Keratinocyte (primary cell): ENCODE measurements around the gene NPC2. TPM values are rescaled to one million over a fixed set of nuclear protein-coding genes. Genes with fewer than 3 reads are reported as not detected.

Experiments used
- DNase-seq: peaks from one replicate; pipeline ENCODE4 v3.0.0-alpha.2; 2011; ENCODE audit warnings: low read depth, missing footprints, low spot score
- FAIRE-seq: peaks from 2 replicates; lab custom pipeline; 2011; peaks lifted over from hg19 to GRCh38; lab: Jason Lieb, UNC
- H2AFZ ChIP-seq: 2 replicates; pipeline ENCODE4 v1.6.0; 2012; ENCODE audit warnings: low read length, control low read depth, inconsistent platforms; ENCODE audit not compliant: control insufficient read depth
- H3K27ac ChIP-seq: 2 replicates; pipeline ENCODE4 v1.5.1; 2011; ENCODE audit warnings: low read length; ENCODE audit not compliant: control insufficient read depth, insufficient read depth
- H3K27me3 ChIP-seq: 3 replicates; pipeline ENCODE4 v1.6.0; 2011; ENCODE audit warnings: low read length; ENCODE audit not compliant: control insufficient read depth, insufficient read depth; ENCODE audit errors: extremely low read depth
- H3K36me3 ChIP-seq, 2 experiments: 2 replicates in 1 of 2; 3 replicates in 1 of 2; pipeline ENCODE4 v1.5.1; 2011; ENCODE audit warnings: low read length in 2 of 2, mild to moderate bottlenecking in 1 of 2; ENCODE audit not compliant: control insufficient read depth in 2 of 2, insufficient read depth in 2 of 2; ENCODE audit errors: extremely low read depth in 1 of 2
- H3K4me1 ChIP-seq: 3 replicates; pipeline ENCODE4 v1.5.1; 2011; ENCODE audit warnings: low read length; ENCODE audit not compliant: control insufficient read depth, insufficient read depth; ENCODE audit errors: extremely low read depth
- H3K4me2 ChIP-seq: 3 replicates; pipeline ENCODE4 v1.6.0; 2011; ENCODE audit warnings: low read depth, low read length; ENCODE audit not compliant: control insufficient read depth, insufficient read depth; ENCODE audit errors: extremely low read depth
- H3K4me3 ChIP-seq, 3 experiments: fragments of 200-600 bp in 1 of 3; sonication (generic) in 1 of 3; 2 replicates in 2 of 3; 3 replicates in 1 of 3; pipeline ENCODE4 v1.5.1; 2011 to 2016; ENCODE audit warnings: low read length in 3 of 3, mild to moderate bottlenecking in 3 of 3, control low read depth in 2 of 3, inconsistent platforms in 1 of 3, low read depth in 1 of 3, mixed read lengths in 1 of 3, mixed run types in 1 of 3, moderate library complexity in 1 of 3; ENCODE audit not compliant: control insufficient read depth in 2 of 3, insufficient read depth in 2 of 3; ENCODE audit errors: extremely low read depth in 1 of 3
- H3K79me2 ChIP-seq: 2 replicates; pipeline ENCODE4 v1.6.0; 2012; ENCODE audit warnings: low read length; ENCODE audit not compliant: control insufficient read depth, insufficient read depth
- H3K9ac ChIP-seq: 3 replicates; pipeline ENCODE4 v1.6.0; 2011; ENCODE audit warnings: low read length; ENCODE audit not compliant: control insufficient read depth, insufficient read depth; ENCODE audit errors: extremely low read depth
- H3K9me1 ChIP-seq: 3 replicates; pipeline ENCODE4 v1.6.0; 2011; ENCODE audit warnings: low read length; ENCODE audit not compliant: control insufficient read depth, insufficient read depth; ENCODE audit errors: extremely low read depth
- H3K9me3 ChIP-seq: 2 replicates; pipeline ENCODE4 v1.5.1; 2012; ENCODE audit warnings: low read depth, low read length; ENCODE audit not compliant: control insufficient read depth
- H4K20me1 ChIP-seq: 3 replicates; pipeline ENCODE4 v1.6.0; 2011; ENCODE audit warnings: low read length; ENCODE audit not compliant: control insufficient read depth, insufficient read depth; ENCODE audit errors: extremely low read depth
- EZH2 ChIP-seq: IDR thresholded peaks from one replicate; pipeline ENCODE4 v1.6.1; 2012; ENCODE audit warnings: inconsistent platforms, mild to moderate bottlenecking, low read length, moderate library complexity
- dilution Hi-C: fragments of 300-500 bp; cut with MboI; formaldehyde crosslinking; loops from one replicate; pipeline ENCODE4 v1.7.0; 2020; ENCODE audit warnings: low sequenced_read_pairs; ENCODE audit not compliant: extremely low pct_ligation_motif_present
- polyA plus RNA-seq, 5 experiments: library from polyadenylated mRNA; depleted of rRNA in 3 of 5; stranded (reverse) in 3 of 5; stranded (forward) in 1 of 5; unstranded in 1 of 5; fragments of >200 nt; gene quantifications; 1 replicate in 1 of 5; 2 replicates in 3 of 5; 3 replicates in 1 of 5; pipeline versions ENCODE4 v1.2.1 to v1.2.3, GENCODE V29; 2011 to 2012; ENCODE audit warnings: missing spikeins in 2 of 5, low read depth in 1 of 5, low replicate concordance in 1 of 5
- TF ChIP-seq, protein P1 (sequence below), 3 experiments: IDR thresholded peaks in 1 of 3; conservative IDR thresholded peaks in 1 of 3; optimal IDR thresholded peaks in 1 of 3; 2 replicates in 2 of 3; 3 replicates in 1 of 3; pipeline versions ENCODE3 to v1.5.1; 2011; ENCODE audit warnings: low read length in 3 of 3, mild to moderate bottlenecking in 3 of 3, moderate library complexity in 2 of 3, control low read depth in 1 of 3, inconsistent platforms in 1 of 3; ENCODE audit not compliant: insufficient read depth in 2 of 3; ENCODE audit errors: extremely low read depth in 1 of 3

The NPC2 gene
- polyA plus RNA-seq, 1 donor (not counting 4 experiments of a cell fraction or from before 2014, with no cell fraction given): 221 TPM

DNA sequence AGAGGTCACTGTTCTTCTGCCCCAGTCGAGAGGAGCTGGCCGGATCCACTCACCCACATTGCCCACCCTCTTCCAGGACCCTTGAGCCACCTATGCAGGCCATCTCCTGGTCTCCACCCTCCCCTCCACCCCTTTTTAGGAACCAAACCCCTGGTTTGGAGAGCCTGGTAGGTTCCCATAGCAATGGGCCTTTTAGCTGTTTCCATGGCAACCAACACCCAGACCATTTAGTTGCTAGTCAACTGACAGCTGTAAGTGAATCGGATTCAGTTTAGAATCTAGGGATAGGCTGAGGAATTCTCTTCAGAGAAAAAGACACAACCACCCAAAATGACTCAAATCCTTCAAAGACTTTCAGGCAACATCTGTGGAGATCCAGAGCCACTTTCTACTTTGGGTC is 16.5 kb downstream of the NPC2 start:
- TF ChIP-seq EZH2: no peak
- TF ChIP-seq, protein P1, sequence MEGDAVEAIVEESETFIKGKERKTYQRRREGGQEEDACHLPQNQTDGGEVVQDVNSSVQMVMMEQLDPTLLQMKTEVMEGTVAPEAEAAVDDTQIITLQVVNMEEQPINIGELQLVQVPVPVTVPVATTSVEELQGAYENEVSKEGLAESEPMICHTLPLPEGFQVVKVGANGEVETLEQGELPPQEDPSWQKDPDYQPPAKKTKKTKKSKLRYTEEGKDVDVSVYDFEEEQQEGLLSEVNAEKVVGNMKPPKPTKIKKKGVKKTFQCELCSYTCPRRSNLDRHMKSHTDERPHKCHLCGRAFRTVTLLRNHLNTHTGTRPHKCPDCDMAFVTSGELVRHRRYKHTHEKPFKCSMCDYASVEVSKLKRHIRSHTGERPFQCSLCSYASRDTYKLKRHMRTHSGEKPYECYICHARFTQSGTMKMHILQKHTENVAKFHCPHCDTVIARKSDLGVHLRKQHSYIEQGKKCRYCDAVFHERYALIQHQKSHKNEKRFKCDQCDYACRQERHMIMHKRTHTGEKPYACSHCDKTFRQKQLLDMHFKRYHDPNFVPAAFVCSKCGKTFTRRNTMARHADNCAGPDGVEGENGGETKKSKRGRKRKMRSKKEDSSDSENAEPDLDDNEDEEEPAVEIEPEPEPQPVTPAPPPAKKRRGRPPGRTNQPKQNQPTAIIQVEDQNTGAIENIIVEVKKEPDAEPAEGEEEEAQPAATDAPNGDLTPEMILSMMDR (optimal IDR thresholded peaks at IDR 0.05 in 1 of 3, IDR thresholded peaks at IDR 0.05 in 1 of 3, conservative IDR thresholded peaks at IDR 0.05 in 1 of 3; ENCODE audit: extremely low read depth in 1 of 3, insufficient read depth in 2 of 3, low read length in 3 of 3): no peak
- no peaks in the 10 kb centered on the region for H3K27me3 ChIP-seq
- H4K20me1 ChIP-seq: no peaks in the 10 kb centered on the region
- peaks cover 4% of the 10 kb centered on the region for H3K4me1 ChIP-seq
- no peaks in the 10 kb centered on the region for H3K9me1 ChIP-seq
- DNase-seq (no peak), FAIRE-seq (no peak)
- no peak overlapping the region for H3K4me2 ChIP-seq
- dilution Hi-C loops: no loop called here
- H3K9ac ChIP-seq: no peak overlapping the region
- H2AFZ ChIP-seq: no peak overlapping the region
- no peak overlapping the region for H3K27ac ChIP-seq
- no peaks in the 10 kb centered on the region for H3K79me2 ChIP-seq
- no peak overlapping the region for H3K4me3 ChIP-seq
- H3K9me3 ChIP-seq: no peaks in the 10 kb centered on the region
- H3K36me3 ChIP-seq: peaks cover 34% of the 10 kb centered on the region in 2 experiments

DNA sequence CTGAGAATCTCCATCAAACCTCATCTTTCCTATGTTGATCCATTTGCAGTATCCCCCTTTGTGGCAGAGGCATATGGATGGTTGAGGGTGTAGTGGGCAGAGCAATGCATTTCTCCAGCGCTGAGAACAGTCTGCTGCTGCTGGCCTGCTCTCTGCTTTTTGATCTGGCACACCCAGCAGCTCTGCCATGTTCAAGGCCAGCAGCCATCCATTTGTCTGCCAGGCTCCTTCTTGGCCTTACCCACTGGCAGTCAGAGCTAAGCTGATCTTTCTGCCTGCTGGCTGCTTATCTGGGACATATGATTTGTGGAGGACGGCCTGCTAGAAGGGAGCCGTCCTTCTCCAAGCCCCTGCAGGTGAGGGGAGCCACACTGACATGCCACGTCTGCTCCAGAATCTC is 17.0 kb downstream of the NPC2 start:
- Histone ChIP-seq H3K9me1 (no peaks in the 10 kb centered on the region), H4K20me1 (no peaks in the 10 kb centered on the region), H3K9me3 (no peaks in the 10 kb centered on the region), H2AFZ (no peak overlapping the region), H3K4me3 (no peak overlapping the region), H3K4me2 (no peak overlapping the region), H3K27me3 (no peaks in the 10 kb centered on the region), H3K27ac (no peak overlapping the region), H3K4me1 (peaks cover 4% of the 10 kb centered on the region), H3K36me3 (peaks cover 30 to 31% of the 10 kb centered on the region in 2 experiments), H3K79me2 (no peaks in the 10 kb centered on the region), H3K9ac (no peak overlapping the region)
- DNase-seq (no peak), FAIRE-seq (no peak)
- no peak for TF ChIP-seq EZH2
- TF ChIP-seq, protein P1 (optimal IDR thresholded peaks at IDR 0.05 in 1 of 3, IDR thresholded peaks at IDR 0.05 in 1 of 3, conservative IDR thresholded peaks at IDR 0.05 in 1 of 3; ENCODE audit: extremely low read depth in 1 of 3, insufficient read depth in 2 of 3, low read length in 3 of 3): no peak
- dilution Hi-C loops: no loop called here
